Measurements from ENCODE around the gene IGLON5. TPM values are rescaled to one million over a fixed set of nuclear protein-coding genes. Genes with fewer than 3 reads are reported as not detected.

Gene IGLON5
- total RNA-seq, 4 donors from 2014 or later, result 0.27 TPM; not detected in 3

DNA sequence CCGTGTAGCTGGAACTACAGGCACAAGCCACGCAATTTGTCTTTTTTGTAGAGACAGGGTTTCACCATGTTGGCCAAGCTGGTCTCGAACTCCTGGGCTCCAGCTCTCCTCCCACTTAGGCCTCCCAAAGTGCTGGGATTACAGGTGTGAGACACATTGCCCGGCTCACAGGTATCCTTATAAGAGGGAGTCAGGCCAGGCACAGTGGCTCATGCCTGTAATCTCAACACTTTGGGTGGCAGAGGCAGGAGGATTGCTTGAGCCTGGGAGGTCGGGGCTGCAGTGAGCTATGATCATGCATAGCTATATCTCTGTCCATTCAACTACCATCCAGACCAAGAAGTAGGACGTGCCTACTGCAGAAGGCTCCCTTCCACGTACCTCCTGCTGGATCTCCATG is 10.2 kb upstream of the IGLON5 start:
- intact Hi-C loops (cut with DNase I; ENCODE audit: low total_unique reads) (no loop called here), in situ Hi-C loops (cut with MboI; ENCODE audit: low pct_ligation_motif_present in 1 of 4, low pct_unique_long_range_greater_than_20kb in 1 of 4, low sequenced_read_pairs in 3 of 4) (no loop called here)
- Histone ChIP-seq H3K27me3 (no peaks in the 10 kb centered on the region), H3K27ac (no peak overlapping the region), H3K9me3 (no peaks in the 10 kb centered on the region), H3K4me1 (no peaks in the 10 kb centered on the region), H3K4me3 (no peak overlapping the region), H3K36me3 (no peaks in the 10 kb centered on the region)
- no peak for DNase-seq
- 60 to 67% methylated on average over 1 to 7 of the region's 7 CpGs for WGBS, 2 donors (ENCODE audit: low coverage in 1 of 2)
- TF ChIP-seq EP300 (IDR thresholded peaks at IDR 0.05; ENCODE audit: low read depth) (no peak), CTCF (IDR thresholded peaks at IDR 0.05) (no peak), POLR2AphosphoS5 (IDR thresholded peaks at IDR 0.05) (no peak), POLR2A (IDR thresholded peaks at IDR 0.05) (no peak)

DNA sequence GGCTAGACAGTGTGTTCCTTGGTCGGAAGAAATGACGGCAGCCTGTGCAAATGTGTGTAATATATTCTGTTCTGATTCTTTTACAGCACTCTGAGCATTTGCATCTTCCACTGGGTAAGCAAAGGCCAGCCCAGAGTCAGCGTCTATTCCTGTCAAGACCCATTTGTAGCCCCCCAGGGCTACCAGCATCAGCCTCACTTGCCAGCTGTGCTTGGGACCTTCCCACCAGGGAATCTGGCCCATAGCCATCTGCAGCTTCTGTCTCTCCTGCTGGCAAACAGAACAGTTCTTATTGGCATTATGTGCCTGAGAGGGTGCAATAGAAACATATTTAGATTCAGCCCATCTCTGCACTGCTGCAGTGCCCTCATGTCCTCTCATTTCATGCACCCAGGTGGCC is 6.0 kb upstream of the IGLON5 start:
- no peak for TF ChIP-seq POLR2AphosphoS5 (IDR thresholded peaks at IDR 0.05)
- TF ChIP-seq EP300 (IDR thresholded peaks at IDR 0.05; ENCODE audit: low read depth), result no peak
- TF ChIP-seq POLR2A (IDR thresholded peaks at IDR 0.05), result no peak
- no peak for TF ChIP-seq CTCF (IDR thresholded peaks at IDR 0.05)
- intact Hi-C loops (cut with DNase I; ENCODE audit: low total_unique reads), result no loop called here
- Histone ChIP-seq H3K4me1 (no peaks in the 10 kb centered on the region), H3K9me3 (peaks cover 0 to 13% of the 10 kb centered on the region in 2 donors), H3K4me3 (no peak overlapping the region), H3K36me3 (no peaks in the 10 kb centered on the region), H3K27me3 (peaks cover 29% of the 10 kb centered on the region), H3K27ac (no peak overlapping the region)
- DNase-seq, result no peak
- in situ Hi-C loops (cut with MboI; ENCODE audit: low pct_ligation_motif_present in 1 of 4, low pct_unique_long_range_greater_than_20kb in 1 of 4, low sequenced_read_pairs in 3 of 4), result no loop called here
- WGBS, 2 donors (ENCODE audit: low coverage in 1 of 2), result 71 to 84% methylated on average over 2 to 3 of the region's 3 CpGs

GRCh38 chr19:51316688-51317087 is 5.2 kb downstream of the IGLON5 start:
- intact Hi-C loops (cut with DNase I; ENCODE audit: low total_unique reads), result no loop called here
- TF ChIP-seq EP300 (IDR thresholded peaks at IDR 0.05; ENCODE audit: low read depth) (no peak), POLR2AphosphoS5 (IDR thresholded peaks at IDR 0.05) (no peak), POLR2A (IDR thresholded peaks at IDR 0.05) (no peak), CTCF (IDR thresholded peaks at IDR 0.05) (no peak)
- Histone ChIP-seq H3K4me3 (no peak overlapping the region), H3K36me3 (no peaks in the 10 kb centered on the region), H3K9me3 (no peaks in the 10 kb centered on the region), H3K4me1 (no peaks in the 10 kb centered on the region), H3K27me3 (peaks cover 13% of the 10 kb centered on the region), H3K27ac (no peak overlapping the region)
- no peak for DNase-seq
- in situ Hi-C loops (cut with MboI; ENCODE audit: low pct_ligation_motif_present in 1 of 4, low pct_unique_long_range_greater_than_20kb in 1 of 4, low sequenced_read_pairs in 3 of 4), result no loop called here
- WGBS, 2 donors (ENCODE audit: low coverage in 1 of 2), result 40 to 74% methylated on average over 1 to 8 of the region's 8 CpGs

- no peak for DNase-seq
- H3K4me1 ChIP-seq, result no peaks in the 10 kb centered on the region
- peaks cover 6% of the 10 kb centered on the region for H3K27me3 ChIP-seq
- no peak overlapping the region for H3K4me3 ChIP-seq
- H3K27ac ChIP-seq, result no peak overlapping the region
- H3K9me3 ChIP-seq, result no peaks in the 10 kb centered on the region
- intact Hi-C loops (cut with DNase I; ENCODE audit: low total_unique reads) (no loop called here), in situ Hi-C loops (cut with MboI; ENCODE audit: low pct_ligation_motif_present in 1 of 4, low pct_unique_long_range_greater_than_20kb in 1 of 4, low sequenced_read_pairs in 3 of 4) (no loop called here)
- 72% methylated on average over 3 of the region's 3 CpGs; no CpG with 5 or more reads in 1 of the 2 donors for WGBS, 2 donors (ENCODE audit: low coverage in 1 of 2)
- no peaks in the 10 kb centered on the region for H3K36me3 ChIP-seq
- TF ChIP-seq CTCF (IDR thresholded peaks at IDR 0.05) (no peak), EP300 (IDR thresholded peaks at IDR 0.05; ENCODE audit: low read depth) (no peak)
Observed at GRCh38 chr19:51317376-51317775, 5.9 kb downstream of the IGLON5 start.
